Measurements from ENCODE around the gene SORCS3. TPM values are rescaled to one million over a fixed set of nuclear protein-coding genes. Genes with fewer than 3 reads are reported as not detected.

SORCS3 gene
- total RNA-seq, 1 experiment from 2014 or later, result not detected

DNA sequence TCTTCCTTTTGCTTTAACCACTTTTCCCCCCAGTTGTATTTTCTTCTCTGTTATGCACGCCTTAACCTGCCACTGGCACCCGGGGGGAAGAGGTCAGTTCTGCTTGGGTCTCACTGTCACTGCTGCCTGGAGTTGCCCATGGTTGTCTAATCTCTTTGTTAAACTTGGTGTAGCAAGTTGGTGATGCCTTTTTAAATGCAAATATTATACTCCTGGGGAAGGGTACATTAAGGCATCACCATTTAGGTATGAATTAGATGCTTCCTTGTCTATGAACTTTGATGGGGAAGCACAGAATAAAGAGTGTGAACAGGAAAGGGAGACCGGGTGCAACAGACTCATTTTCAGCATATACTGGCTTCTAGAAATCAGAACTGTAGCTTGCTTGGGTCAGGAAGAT, 9.1 kb upstream of the SORCS3 start:
- POLR2A ChIA-PET, result no interaction called here
- CTCF ChIA-PET, result no interaction called here
- BruUV-seq (replicated peaks), result no TSS peak
- no peak for ATAC-seq
- Histone ChIP-seq H4K20me1 (ENCODE audit: insufficient read depth) (no peaks in the 10 kb centered on the region), H2AFZ (ENCODE audit: low read depth, low read length, poor library complexity, severe bottlenecking) (no peak overlapping the region), H3K9me2 (ENCODE audit: insufficient read depth) (no peaks in the 10 kb centered on the region), H3K4me2 (ENCODE audit: low read length) (no peak overlapping the region), H3K4me1 (ENCODE audit: control insufficient read depth in 1 of 2, insufficient read depth in 2 of 2, low read length in 2 of 2) (no peaks in the 10 kb centered on the region), H3K79me2 (ENCODE audit: insufficient read depth, low read length) (no peaks in the 10 kb centered on the region), H3K9me3 (ENCODE audit: control insufficient read depth in 1 of 2, insufficient read depth in 1 of 2, low read depth in 1 of 2, low read length in 2 of 2) (no peaks in the 10 kb centered on the region), H3K9ac (ENCODE audit: low read length) (no peak overlapping the region), H3K36me3 (ENCODE audit: control insufficient read depth in 1 of 2, insufficient read depth in 2 of 2, low read length in 2 of 2) (no peaks in the 10 kb centered on the region), H3K27ac (ENCODE audit: low read depth, low read length) (no peak overlapping the region), H3K4me3 (replicated peaks in 1 of 2; ENCODE audit: low read depth in 1 of 2, low read length in 2 of 2) (no peak overlapping the region), H3K27me3 (ENCODE audit: insufficient read depth, low read length) (peaks cover 79% of the 10 kb centered on the region)
- intact Hi-C loops (cut with micrococcal nuclease), result no loop called here
- RAD21 ChIA-PET (ENCODE audit: low non-redundant PET in 1 of 2, low total read pairs in 2 of 2, uncharacterized antibody in 2 of 2, unreplicated experiment in 2 of 2), result no interaction called here
- DNase-seq (ENCODE audit: low read depth, low spot score), result no peak
- no peak for TF ChIP-seq SP1 (IDR thresholded peaks at IDR 0.05; ENCODE audit: low read depth)

DNA sequence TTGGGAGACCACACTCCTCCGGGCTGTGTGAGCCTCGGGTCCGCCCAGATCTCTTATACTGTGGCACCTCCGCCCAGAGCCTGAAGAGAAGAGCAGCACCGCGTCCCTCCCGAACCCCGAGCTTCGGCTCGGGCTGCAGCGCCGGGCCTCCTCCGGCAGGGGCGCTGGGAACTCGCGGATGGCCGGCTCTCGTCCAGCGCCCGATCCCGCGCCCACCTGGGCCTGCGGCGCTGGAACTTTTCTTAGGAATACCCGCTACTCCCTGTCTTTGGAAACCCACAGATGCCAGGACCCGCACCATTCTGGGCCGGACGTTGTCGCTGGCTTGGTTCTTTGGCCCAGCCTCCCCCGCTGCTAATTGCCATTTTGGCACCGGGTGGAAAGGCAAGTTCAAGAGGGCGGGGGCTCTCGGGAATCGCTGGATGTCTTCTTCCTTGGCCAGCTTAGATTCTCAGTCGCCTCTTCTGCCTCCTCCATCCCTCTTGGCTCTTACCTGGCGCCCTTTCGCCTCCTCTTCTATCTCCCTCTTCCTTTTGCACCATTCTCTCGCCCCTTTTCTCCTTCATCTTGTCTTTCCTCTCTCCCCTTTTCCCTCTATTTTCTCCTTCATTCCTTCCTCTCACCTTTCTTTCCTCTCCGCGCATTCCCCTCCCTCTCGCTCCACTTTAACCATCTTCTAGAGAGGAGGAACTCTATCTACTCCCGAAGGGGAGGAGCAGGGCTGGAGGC, 2.1 kb upstream of the SORCS3 start:
- H4K20me1 ChIP-seq (ENCODE audit: insufficient read depth), result no peaks in the 10 kb centered on the region
- ChIA-PET RAD21 (ENCODE audit: low non-redundant PET in 1 of 2, low total read pairs in 2 of 2, uncharacterized antibody in 2 of 2, unreplicated experiment in 2 of 2) (no interaction called here), POLR2A (no interaction called here), CTCF (no interaction called here)
- no peaks in the 10 kb centered on the region for H3K79me2 ChIP-seq (ENCODE audit: insufficient read depth, low read length)
- H3K27ac ChIP-seq (ENCODE audit: low read depth, low read length), result no peak overlapping the region
- no peak overlapping the region for H3K4me3 ChIP-seq (replicated peaks in 1 of 2; ENCODE audit: low read depth in 1 of 2, low read length in 2 of 2)
- TF ChIP-seq ZBTB33 (IDR thresholded peaks at IDR 0.05; ENCODE audit: extremely low read depth, insufficient replicate concordance, low read length) (no peak), YY1 (IDR thresholded peaks at IDR 0.05; ENCODE audit: extremely low read depth, insufficient replicate concordance, low read depth, low read length) (no peak), EZH2 (IDR thresholded peaks at IDR 0.05) (no peak), SRF (IDR thresholded peaks at IDR 0.05; ENCODE audit: low read depth) (no peak), MAX (IDR thresholded peaks at IDR 0.05) (no peak), ZNF274 (IDR thresholded peaks at IDR 0.05; ENCODE audit: low read depth, low read length) (no peak), ELF1 (IDR thresholded peaks at IDR 0.05; ENCODE audit: borderline replicate concordance, low read depth) (no peak), RAD21 (IDR thresholded peaks at IDR 0.05; ENCODE audit: low read depth) (no peak), SP1 (IDR thresholded peaks at IDR 0.05; ENCODE audit: low read depth) (no peak), ZFX (IDR thresholded peaks at IDR 0.05) (no peak), TCF7L2 (IDR thresholded peaks at IDR 0.05; ENCODE audit: borderline replicate concordance, extremely low read depth, insufficient read depth, insufficient read length) (no peak), FOSL1 (IDR thresholded peaks at IDR 0.05; ENCODE audit: low read depth) (no peak), EZH2phosphoT487 (IDR thresholded peaks at IDR 0.05; ENCODE audit: borderline replicate concordance) (no peak)
- TF ChIP-seq, protein P1, sequence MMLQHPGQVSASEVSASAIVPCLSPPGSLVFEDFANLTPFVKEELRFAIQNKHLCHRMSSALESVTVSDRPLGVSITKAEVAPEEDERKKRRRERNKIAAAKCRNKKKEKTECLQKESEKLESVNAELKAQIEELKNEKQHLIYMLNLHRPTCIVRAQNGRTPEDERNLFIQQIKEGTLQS (IDR thresholded peaks at IDR 0.05), result no peak
- H3K4me1 ChIP-seq (ENCODE audit: control insufficient read depth in 1 of 2, insufficient read depth in 2 of 2, low read length in 2 of 2), result no peaks in the 10 kb centered on the region
- no TSS peak for BruUV-seq (replicated peaks)
- peaks cover 31% of the 10 kb centered on the region for H3K27me3 ChIP-seq (ENCODE audit: insufficient read depth, low read length)
- intact Hi-C loops (cut with micrococcal nuclease), result no loop called here
- no peak overlapping the region for H3K9ac ChIP-seq (ENCODE audit: low read length)
- DNase-seq (ENCODE audit: low read depth, low spot score), result no peak
- ATAC-seq, result no peak
- no peak overlapping the region for H3K4me2 ChIP-seq (ENCODE audit: low read length)
- no peaks in the 10 kb centered on the region for H3K9me2 ChIP-seq (ENCODE audit: insufficient read depth)
- no peak overlapping the region for H2AFZ ChIP-seq (ENCODE audit: low read depth, low read length, poor library complexity, severe bottlenecking)
- H3K36me3 ChIP-seq (ENCODE audit: control insufficient read depth in 1 of 2, insufficient read depth in 2 of 2, low read length in 2 of 2), result no peaks in the 10 kb centered on the region
- no peaks in the 10 kb centered on the region for H3K9me3 ChIP-seq (ENCODE audit: control insufficient read depth in 1 of 2, insufficient read depth in 1 of 2, low read depth in 1 of 2, low read length in 2 of 2)
